DOHH2 (cell line): Measurements from ENCODE around the gene NCAM1.

Source experiments
- H3F3A ChIP-seq: fragments of 200-600 bp; sonication (generic), shearing (Covaris generic); 2 replicates; pipeline ENCODE4 v1.6.0; 2016; ENCODE audit warnings: antibody characterized with exemption, mild to moderate bottlenecking; ENCODE audit not compliant: control insufficient read depth, insufficient read depth
- H3K27ac ChIP-seq: fragments of 200-600 bp; sonication (generic); 2 replicates; pipeline ENCODE4 v1.5.1; 2014; ENCODE audit warnings: low read depth, mild to moderate bottlenecking, low read length, moderate library complexity
- H3K27me3 ChIP-seq: fragments of 200-600 bp; sonication (generic); 2 replicates; pipeline ENCODE4 v1.6.1; 2014; ENCODE audit warnings: mild to moderate bottlenecking, low read length, mixed read lengths; ENCODE audit not compliant: control insufficient read depth
- H3K36me3 ChIP-seq: fragments of 200-600 bp; sonication (generic); 2 replicates; pipeline ENCODE4 v1.6.1; 2014; ENCODE audit warnings: mild to moderate bottlenecking, low read length, moderate library complexity, mixed read lengths; ENCODE audit not compliant: control insufficient read depth
- H3K4me1 ChIP-seq: fragments of 200-600 bp; sonication (generic); 2 replicates; pipeline ENCODE4 v1.6.1; 2014; ENCODE audit warnings: mild to moderate bottlenecking, low read length, mixed read lengths; ENCODE audit not compliant: control insufficient read depth
- H3K4me2 ChIP-seq: fragments of 200-600 bp; sonication (generic); 2 replicates; pipeline ENCODE4 v1.6.0; 2014; ENCODE audit warnings: mild to moderate bottlenecking, low read length, moderate library complexity
- H3K4me3 ChIP-seq: fragments of 200-600 bp; sonication (generic); 2 replicates; pipeline ENCODE4 v1.5.1; 2014; ENCODE audit warnings: mild to moderate bottlenecking, low read length, mixed read lengths
- H3K79me2 ChIP-seq: fragments of 200-600 bp; sonication (generic); 2 replicates; pipeline ENCODE4 v1.6.1; 2014; ENCODE audit warnings: mild to moderate bottlenecking, low read length, mixed read lengths; ENCODE audit not compliant: control insufficient read depth
- H3K9me2 ChIP-seq: fragments of 200-600 bp; sonication (generic); replicated peaks from 2 replicates; pipeline ENCODE4 v1.6.1; 2014; ENCODE audit warnings: mild to moderate bottlenecking, low read length, mixed read lengths; ENCODE audit not compliant: control insufficient read depth
- H3K9me3 ChIP-seq: fragments of 200-600 bp; sonication (generic); 2 replicates; pipeline ENCODE4 v1.6.1; 2014; ENCODE audit warnings: antibody characterized with exemption, low read length, mixed read lengths; ENCODE audit not compliant: control insufficient read depth, insufficient read depth
- H4K20me1 ChIP-seq: fragments of 200-600 bp; sonication (generic); 2 replicates; pipeline ENCODE4 v1.6.0; 2014; ENCODE audit warnings: low read depth, mild to moderate bottlenecking, antibody characterized with exemption, low read length, moderate library complexity; ENCODE audit not compliant: control insufficient read depth, insufficient read depth
- EZH2phosphoT487 ChIP-seq: fragments of 200-600 bp; sonication (generic); IDR thresholded peaks from 2 replicates; pipeline ENCODE4 v1.6.1; 2017; ENCODE audit warnings: borderline replicate concordance, mild to moderate bottlenecking, antibody characterized with exemption, low read length, moderate library complexity, mixed read lengths
- TF ChIP-seq, protein P1 (sequence below): fragments of 200-600 bp; sonication (generic); IDR thresholded peaks from one replicate; pipeline ENCODE4 v1.5.1; 2014; ENCODE audit warnings: antibody characterized with exemption, mild to moderate bottlenecking, low read depth, low read length; ENCODE audit not compliant: poor library complexity, severe bottlenecking

NCAM1 gene

DNA sequence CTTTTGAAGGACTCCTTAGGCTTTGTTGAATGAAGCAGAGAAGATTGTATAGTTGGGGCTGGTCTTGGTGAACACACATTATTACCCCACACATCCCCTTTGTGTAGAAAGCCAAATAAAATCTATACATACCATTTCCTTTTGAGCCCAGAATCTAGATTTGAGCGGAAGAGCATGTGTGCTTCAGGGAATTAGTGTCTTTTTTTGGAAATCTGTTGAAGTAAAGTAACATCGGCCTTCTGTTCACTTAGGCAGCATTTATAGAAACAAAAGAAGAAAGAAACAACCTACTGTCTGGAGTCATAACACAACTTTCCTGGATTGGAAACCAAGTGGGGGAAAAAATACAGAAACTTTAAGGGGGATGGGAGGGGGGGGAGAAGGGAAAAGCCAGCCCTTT lies 315.2 kb downstream of the NCAM1 start:
- Histone ChIP-seq H3K27ac (no peak overlapping the region), H3K79me2 (no peaks in the 10 kb centered on the region), H3K27me3 (no peaks in the 10 kb centered on the region), H3K4me3 (no peak overlapping the region), H3K4me1 (no peaks in the 10 kb centered on the region), H3F3A (no peaks in the 10 kb centered on the region), H3K9me3 (no peaks in the 10 kb centered on the region), H3K9me2 (no peaks in the 10 kb centered on the region), H3K36me3 (no peaks in the 10 kb centered on the region), H3K4me2 (no peak overlapping the region), H4K20me1 (no peaks in the 10 kb centered on the region)
- TF ChIP-seq EZH2phosphoT487: no peak
- TF ChIP-seq, protein P1, sequence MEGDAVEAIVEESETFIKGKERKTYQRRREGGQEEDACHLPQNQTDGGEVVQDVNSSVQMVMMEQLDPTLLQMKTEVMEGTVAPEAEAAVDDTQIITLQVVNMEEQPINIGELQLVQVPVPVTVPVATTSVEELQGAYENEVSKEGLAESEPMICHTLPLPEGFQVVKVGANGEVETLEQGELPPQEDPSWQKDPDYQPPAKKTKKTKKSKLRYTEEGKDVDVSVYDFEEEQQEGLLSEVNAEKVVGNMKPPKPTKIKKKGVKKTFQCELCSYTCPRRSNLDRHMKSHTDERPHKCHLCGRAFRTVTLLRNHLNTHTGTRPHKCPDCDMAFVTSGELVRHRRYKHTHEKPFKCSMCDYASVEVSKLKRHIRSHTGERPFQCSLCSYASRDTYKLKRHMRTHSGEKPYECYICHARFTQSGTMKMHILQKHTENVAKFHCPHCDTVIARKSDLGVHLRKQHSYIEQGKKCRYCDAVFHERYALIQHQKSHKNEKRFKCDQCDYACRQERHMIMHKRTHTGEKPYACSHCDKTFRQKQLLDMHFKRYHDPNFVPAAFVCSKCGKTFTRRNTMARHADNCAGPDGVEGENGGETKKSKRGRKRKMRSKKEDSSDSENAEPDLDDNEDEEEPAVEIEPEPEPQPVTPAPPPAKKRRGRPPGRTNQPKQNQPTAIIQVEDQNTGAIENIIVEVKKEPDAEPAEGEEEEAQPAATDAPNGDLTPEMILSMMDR: no peak

DNA sequence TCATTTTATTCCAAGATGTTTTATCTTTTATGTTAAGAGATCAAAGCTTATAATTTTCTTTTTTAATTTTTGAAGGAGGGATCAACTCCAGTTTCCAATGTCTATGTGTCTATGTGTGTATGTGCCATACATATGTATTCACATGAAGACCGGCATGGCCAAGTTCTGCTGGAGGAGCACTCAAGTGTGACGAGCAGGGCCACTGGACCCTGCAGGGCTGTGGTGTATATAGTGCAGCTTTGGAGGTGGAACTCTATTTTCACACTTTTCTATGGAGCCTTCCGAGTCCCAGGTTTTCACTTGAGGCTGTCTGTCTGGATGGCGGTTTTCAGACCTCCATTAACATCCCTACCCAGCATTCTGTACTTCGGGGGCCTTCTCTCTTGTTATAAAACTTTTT lies 316.7 kb downstream of the NCAM1 start:
- Histone ChIP-seq H3K79me2 (no peaks in the 10 kb centered on the region), H3K27me3 (no peaks in the 10 kb centered on the region), H3K9me3 (no peaks in the 10 kb centered on the region), H3K36me3 (no peaks in the 10 kb centered on the region), H3K27ac (no peak overlapping the region), H3K4me2 (no peak overlapping the region), H3K9me2 (no peaks in the 10 kb centered on the region), H3K4me1 (no peaks in the 10 kb centered on the region), H3K4me3 (no peak overlapping the region), H4K20me1 (no peaks in the 10 kb centered on the region), H3F3A (no peaks in the 10 kb centered on the region)
- TF ChIP-seq EZH2phosphoT487: no peak
- TF ChIP-seq, protein P1: no peak

DNA sequence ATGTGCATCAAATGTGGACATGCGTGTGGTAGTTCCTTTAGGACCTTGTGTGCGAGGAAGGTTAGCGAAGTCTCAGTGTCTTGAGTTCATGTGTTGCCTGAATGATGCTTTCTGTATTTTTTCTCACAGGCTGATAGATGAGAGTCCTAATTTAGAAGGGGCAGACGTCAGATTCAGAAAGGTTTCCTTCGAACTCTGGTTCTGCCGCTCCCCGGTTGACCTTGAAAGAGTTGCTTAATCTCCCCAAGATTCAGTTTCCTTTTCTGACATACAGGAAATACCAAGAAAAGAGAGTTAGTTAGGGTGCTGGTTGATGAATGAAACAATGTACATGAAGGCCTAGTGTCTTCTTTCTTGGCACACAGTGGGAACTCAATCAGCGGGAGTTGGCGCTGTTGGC lies 317.3 kb downstream of the NCAM1 start:
- Histone ChIP-seq H3K9me3 (no peaks in the 10 kb centered on the region), H3K4me3 (no peak overlapping the region), H4K20me1 (no peaks in the 10 kb centered on the region), H3K4me2 (no peak overlapping the region), H3K4me1 (no peaks in the 10 kb centered on the region), H3K27ac (no peak overlapping the region), H3K79me2 (no peaks in the 10 kb centered on the region), H3K9me2 (no peaks in the 10 kb centered on the region), H3K27me3 (no peaks in the 10 kb centered on the region), H3F3A (no peaks in the 10 kb centered on the region), H3K36me3 (no peaks in the 10 kb centered on the region)
- no peak for TF ChIP-seq EZH2phosphoT487
- TF ChIP-seq, protein P1: no peak

DNA sequence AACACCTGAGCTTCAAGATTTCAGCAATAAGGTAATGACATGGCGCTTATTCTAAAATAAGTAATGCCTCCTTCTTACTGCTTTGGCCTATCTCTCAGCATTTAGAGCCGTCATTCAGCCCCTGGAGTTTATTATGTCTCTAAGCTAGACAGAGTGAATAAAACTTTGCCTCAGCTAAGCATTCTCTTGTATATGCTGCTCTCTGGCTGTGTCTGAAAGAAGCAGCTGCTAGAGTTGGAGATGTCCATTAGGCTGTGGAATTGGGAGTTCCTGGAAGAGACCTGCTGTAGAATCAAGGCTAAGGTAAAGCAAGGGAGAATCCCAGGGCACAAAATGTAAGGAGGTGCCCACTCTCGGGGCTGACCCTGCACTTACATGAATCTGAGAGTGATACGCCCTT lies 317.7 kb downstream of the NCAM1 start:
- H3K4me1 ChIP-seq: no peaks in the 10 kb centered on the region
- no peaks in the 10 kb centered on the region for H3F3A ChIP-seq
- no peaks in the 10 kb centered on the region for H3K9me2 ChIP-seq
- H4K20me1 ChIP-seq: no peaks in the 10 kb centered on the region
- no peaks in the 10 kb centered on the region for H3K79me2 ChIP-seq
- H3K27ac ChIP-seq: no peak overlapping the region
- TF ChIP-seq, protein P1: no peak
- TF ChIP-seq EZH2phosphoT487: no peak
- H3K9me3 ChIP-seq: no peaks in the 10 kb centered on the region
- no peaks in the 10 kb centered on the region for H3K36me3 ChIP-seq
- no peak overlapping the region for H3K4me2 ChIP-seq
- H3K4me3 ChIP-seq: no peak overlapping the region
- H3K27me3 ChIP-seq: no peaks in the 10 kb centered on the region
